Head of caudate nucleus (tissue), 42 donors: ENCODE measurements around the gene ACKR2.

Source experiments
- DNase-seq, 42 donors: peaks; one replicate each; pipeline versions ENCODE4 v3.0.0 to v3.0.0-alpha.2; 2020 to 2021; ENCODE audit warnings: mixed read lengths in 7 of 42
- intact Hi-C: fragments of 100-400 bp; cut with DNase I; formaldehyde crosslinking; loops from one replicate; pipeline ENCODE4 v1.15.0; 2022

ACKR2 gene

DNA sequence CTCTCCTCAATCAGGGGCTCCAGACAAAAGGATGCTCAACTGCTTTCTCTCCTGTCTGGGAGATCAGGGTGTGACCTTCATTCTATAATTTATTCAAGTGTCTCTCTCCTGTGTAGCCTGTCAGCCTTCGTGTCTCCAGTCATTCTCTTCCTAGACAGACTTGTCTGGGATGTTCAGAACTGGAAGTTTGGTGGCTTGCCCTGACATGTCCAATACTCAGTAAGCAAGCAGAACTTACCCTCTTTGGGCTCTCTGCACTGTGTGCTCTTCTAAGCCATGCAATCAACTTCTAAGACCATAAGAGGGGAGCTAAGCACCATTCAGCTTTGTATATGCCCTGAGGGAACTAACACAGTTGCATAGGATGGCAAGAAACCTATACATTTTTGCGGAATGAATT is 14.1 kb downstream of the ACKR2 start:
- intact Hi-C loops = no loop called here
- no peak for DNase-seq

GRCh38 chr3:42826141-42826540 is 16.9 kb downstream of the ACKR2 start:
- intact Hi-C loops = no loop called here
- DNase-seq = no peak

DNA sequence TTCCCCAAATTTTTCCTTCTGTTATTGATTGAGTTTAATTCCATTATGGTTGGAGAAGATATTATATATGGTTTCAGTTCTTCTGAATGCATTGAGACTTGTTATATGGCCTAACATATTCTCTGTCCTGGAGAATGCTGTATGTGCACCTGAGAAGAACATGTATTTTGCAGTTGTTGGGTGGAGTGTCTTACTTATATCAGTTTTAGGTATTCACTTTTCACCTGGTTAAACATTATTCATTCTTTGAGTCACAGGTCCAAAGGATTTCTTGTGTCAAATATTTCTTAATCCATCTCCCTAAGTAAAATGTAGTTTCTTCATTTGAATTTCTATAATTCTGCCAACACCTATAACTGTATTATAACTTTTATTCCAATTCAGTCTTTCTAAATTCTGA is 17.8 kb downstream of the ACKR2 start:
- DNase-seq = no peak
- intact Hi-C loops = no loop called here

DNA sequence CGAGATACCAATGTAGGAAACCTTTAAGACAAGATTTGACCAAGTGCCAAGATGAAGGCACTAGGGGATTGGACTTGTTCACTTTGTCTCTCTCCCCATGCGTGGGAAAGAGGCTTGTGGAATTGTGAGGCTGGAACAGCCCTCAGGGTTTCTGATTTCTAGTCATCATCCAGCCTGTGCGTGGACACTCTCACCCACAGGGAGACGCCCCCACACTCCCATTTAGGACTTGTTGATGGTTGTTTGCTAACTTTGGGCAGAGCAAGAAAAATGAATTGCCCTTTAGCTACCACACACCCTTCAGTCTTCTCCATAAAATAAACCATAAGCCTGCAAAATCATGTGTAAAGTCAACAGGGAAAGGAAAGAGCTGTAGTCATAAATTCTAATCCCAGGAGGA is 18.4 kb downstream of the ACKR2 start:
- intact Hi-C loops = no loop called here
- no peak for DNase-seq

- no peak for DNase-seq
- intact Hi-C loops = no loop called here
These were observed 19.9 kb downstream of the ACKR2 start for GRCh38 chr3:42829083-42829627.

- no peak for DNase-seq
- intact Hi-C loops = loop anchor here (10.0 kb wide), 1 partner anchor 55 kb away; no protein-coding TSS in a partner anchor
These were observed 20.6 kb downstream of the ACKR2 start for GRCh38 chr3:42829628-42830436.

DNA sequence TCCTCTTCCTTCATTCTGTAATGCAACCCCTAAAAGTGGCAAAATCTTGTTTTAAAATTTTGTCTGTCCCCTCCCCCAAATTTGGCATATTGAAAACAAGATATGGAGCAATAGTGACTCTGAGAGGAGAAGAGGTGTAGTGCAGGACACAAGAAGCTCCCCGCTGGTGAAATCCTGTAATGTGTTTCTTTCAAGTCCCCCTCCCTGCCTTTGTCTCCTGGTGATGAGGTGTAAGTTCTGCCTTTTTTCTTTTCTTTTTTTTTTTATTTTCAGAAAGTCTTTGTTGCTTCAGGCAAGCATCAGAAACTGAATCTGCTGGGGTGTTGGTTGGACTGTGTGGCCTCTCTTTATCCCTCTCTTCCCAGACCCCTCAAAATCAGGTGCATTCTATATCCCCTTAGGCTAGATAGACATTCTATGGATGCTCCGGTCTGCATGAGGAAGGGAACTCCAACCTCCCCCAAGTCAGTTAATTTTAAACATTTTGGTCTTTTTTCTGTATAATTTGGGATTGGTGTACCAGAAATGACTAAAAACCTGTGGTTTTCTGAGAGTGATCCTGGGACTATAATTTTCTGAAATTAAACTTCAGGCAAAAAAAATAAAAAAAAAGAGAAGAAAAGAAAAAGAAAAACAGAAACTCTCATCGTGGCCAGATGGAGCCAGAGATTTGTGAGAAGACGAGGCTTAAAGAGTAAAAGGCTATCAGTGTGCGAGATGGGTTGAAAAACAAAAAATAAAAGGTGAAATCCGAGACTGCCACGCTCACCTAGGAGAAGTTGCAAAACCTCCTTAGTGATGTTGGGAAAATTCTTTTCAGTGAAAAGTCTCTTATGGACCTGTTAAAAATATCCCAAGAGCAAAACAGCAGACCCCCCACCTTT is 21.4 kb downstream of the ACKR2 start:
- DNase-seq = no peak
- intact Hi-C loops = loop anchor here (10.0 kb wide), 1 partner anchor 54 kb away; no protein-coding TSS in a partner anchor

DNA sequence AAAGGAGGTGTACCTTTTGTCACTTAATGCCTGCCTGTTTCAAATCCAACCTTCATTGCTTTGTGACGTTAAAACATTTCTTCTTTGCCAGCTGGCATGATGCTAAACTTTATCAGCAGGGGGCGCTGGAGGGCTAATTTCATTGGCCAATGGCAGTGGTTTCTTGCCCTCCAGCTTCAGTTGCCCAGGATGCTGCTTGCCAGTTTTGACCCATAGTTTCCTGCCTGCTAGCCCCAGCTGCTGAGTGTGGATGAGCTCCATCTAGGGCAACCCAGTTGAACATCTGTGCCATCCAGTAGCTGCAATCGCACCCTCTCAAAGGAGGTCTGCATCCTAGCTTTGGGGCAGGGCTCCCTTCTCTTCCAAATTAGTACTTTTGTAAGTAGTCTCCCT is 22.1 kb downstream of the ACKR2 start:
- intact Hi-C loops = loop anchor here (10.0 kb wide), 1 partner anchor 53 kb away; no protein-coding TSS in a partner anchor
- DNase-seq = peak; percentile 61 to 93 (median 82)

DNA sequence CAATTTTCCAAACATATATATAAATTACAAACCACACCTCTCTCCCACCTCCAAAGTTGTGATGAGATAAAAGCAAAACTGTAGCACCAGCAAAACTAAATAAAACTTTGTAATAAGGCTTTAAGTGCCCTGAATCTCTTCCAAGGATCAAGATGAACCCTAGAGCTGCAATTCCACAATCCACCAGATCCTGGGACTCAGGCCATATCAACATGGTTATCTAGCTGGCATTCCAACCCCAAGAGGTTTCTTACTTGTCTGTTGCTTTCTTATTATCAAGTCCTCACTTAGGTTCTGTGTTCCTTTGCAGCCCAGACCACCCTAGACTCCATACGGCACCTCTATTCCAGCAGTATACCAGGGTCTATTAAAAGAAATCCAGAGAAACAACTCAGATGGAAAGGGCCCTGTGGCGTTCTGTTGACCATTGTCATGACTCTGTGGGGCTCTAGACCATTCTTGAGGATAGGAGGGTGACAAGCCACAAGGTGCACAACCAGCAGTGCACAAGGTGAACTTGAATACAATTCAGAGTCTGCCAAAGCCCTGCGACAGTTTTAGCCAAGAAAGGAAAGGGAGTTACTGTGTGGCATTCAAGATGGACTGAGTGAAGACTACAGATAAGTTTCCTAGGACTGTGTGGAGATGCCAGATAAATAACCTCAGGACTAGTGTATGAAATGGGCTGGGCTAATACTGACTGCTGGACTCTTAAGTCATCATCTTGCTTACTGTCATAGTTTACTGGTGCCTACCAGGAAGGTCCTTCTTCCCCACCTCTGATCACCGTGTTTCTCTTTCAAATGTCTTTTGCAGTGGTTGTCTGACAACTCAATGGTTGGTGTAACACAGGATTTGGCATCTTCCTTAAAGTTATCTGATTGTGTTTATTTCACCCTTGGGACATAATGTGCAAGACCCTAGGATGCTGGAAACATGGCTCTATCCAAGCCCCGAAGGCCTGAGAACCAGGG is 27.2 kb downstream of the ACKR2 start:
- intact Hi-C loops = loop anchor here (5.0 to 10.0 kb wide), 2 partner anchors 48 to 54 kb away; no protein-coding TSS in a partner anchor

DNA sequence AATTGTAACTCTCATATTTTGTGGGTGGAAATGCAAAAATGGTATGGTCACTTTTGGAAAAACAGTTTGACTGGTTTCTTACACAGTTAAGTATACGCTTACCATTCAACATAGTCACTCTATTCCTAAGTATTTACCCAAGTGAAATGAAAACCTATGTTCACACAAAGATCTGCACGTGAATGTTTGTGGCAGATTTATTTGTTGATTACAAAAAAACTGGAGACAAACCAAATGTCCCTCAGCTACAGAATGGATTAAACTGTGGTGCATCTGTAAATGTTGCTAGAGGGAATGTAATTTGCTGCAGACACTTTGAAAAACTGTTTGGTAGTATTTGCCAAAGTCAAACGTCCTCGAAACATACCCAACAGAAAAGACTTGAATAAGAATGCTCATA is 29.3 kb downstream of the ACKR2 start:
- DNase-seq = no peak
- intact Hi-C loops = loop anchor here (5.0 to 10.0 kb wide), 2 partner anchors 46 to 56 kb away; no protein-coding TSS in a partner anchor

More for the DNA sequence above, 27.2 kb downstream of the ACKR2 start:
- no peak for DNase-seq

GRCh38 chr3:42839616-42840015 is 30.4 kb downstream of the ACKR2 start:
- intact Hi-C loops = loop anchor here (5.0 to 10.0 kb wide), 2 partner anchors 45 to 57 kb away; no protein-coding TSS in a partner anchor
- peak in 39 of 42 donors; percentile 17 to 80 (median 50) for DNase-seq

DNA sequence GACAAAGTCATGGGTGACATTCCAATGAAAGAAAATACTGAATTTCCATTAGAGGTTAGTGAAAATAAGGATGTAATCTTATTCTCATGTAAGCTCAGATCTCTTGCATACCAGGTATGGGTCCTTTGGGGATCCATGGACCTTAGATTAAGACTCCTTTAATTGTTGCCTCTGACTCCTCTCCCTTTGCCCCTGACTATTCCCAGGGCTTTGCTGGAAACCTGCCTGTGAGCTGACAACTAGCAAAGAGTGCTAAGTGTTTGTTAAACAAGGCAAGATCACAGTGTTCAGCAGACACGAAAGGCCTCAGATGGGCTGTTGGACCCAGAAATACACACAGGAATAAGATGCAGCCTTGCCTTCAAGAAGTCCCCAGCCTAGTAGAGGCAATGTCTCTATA is 32.1 kb downstream of the ACKR2 start:
- DNase-seq = no peak
- intact Hi-C loops = no loop called here

GRCh38 chr3:42843713-42844411 is 34.6 kb downstream of the ACKR2 start:
- intact Hi-C loops = no loop called here
- no peak for DNase-seq

- intact Hi-C loops = no loop called here
- no peak for DNase-seq
These were observed 35.1 kb downstream of the ACKR2 start for GRCh38 chr3:42844412-42844713.

GRCh38 chr3:42844815-42845214 is 35.6 kb downstream of the ACKR2 start:
- DNase-seq = no peak
- intact Hi-C loops = no loop called here

GRCh38 chr3:42846685-42847522 is 37.7 kb downstream of the ACKR2 start:
- DNase-seq = peak in 21 of 42 donors; percentile 13 to 60 (median 27)
- intact Hi-C loops = no loop called here

GRCh38 chr3:42847731-42848130 is 38.5 kb downstream of the ACKR2 start:
- DNase-seq = no peak
- intact Hi-C loops = no loop called here
